GM04504 (cell line): ENCODE data around the gene ZNF169.
"Not testable (repeated sequence)": the region's sequence is repeated elsewhere in the genome, so short reads cannot be mapped to it uniquely, and the experiment has no call there.

ENCODE experiments used
- DNase-seq: peaks from one replicate; pipeline ENCODE4 v3.0.0-alpha.2; 2012; ENCODE audit warnings: low read depth

ZNF169 gene

DNA sequence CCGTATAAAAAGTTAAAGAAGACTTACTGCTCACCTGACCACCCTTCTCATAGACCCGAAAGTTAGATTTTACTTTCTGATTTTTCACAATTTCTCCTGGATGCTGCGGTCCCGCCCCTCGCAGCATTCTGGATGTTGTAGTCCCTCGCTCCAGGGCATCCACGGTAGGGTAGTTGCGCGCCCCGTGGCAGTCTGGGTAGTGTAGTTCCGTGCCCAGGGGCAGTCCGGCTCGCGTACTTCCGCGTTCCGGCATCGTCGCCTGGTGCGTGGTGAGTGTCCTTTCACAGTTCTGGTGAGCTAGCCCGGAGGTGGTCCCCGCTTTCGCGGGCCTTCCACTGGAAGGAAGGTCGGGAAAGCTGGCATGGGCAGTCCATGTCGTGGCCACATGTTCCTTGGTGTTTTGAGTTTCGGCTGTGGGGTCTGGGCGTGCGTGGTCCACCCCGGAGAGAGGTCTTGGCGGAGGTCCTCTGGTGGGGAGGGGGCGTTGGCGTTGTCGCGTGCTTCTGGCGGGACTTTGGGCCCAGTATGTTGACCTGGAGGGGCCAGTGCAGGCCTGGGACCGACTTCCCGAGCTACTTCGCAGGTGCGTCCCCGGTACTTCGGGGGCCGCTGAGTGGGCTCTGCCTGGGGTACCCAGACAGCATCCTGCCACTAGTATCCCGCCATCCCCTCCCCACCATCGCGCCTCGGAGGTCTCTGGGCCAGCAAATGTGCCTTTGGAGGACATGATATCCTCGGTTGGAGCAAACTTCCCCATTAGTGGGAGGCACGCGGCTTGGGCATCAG lies at the start of gene ZNF169:
ZNF169 (plus strand) TSS at position 222 of the 786 bp plus-strand sequence. CDS start 19,515 bp downstream, outside the sequence.
- peak; percentile 60 for DNase-seq

DNA sequence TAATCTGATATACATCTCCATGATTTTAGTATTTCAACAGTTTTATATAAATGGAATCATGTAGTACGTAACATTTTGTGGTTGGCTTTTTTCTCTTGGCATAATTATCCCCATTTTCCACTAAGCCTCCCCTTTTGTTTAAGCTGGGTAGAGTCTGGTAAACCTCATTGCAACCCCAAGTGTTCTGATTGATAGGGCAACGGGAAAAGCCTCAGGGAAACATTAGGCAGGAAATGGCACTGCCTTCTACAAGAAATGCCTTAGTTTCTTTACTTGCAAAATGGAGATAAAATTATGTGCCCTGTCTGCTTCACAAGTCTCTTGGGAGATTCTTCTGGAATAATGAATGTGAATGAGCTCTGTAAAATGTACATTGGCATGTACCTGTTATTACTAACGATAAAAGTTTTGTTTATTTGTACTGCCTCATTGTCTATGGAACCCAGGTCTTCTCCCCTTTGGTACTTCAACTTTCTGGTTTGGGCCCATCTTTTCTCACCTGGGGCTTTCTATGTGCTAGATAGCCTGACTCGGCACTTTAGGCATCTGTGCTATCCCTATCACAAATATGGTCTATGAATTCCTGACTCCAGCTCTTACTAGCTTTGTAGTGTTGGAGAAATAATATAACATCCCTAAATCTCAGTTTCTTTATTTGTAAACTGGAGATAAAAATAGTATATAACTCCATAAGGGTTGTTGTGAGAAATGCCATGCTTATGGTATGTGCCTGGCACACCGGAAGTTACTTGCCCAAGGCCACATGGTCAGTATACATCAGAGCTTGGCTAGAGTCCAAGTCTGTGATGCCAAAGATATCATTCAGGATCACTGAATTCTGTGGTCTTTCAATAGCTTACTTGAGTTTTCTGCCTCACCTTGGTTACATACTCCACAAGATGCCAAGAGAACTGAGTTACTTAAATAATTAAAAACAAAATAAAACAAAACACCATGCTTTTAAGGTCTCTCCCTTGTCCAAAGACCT lies 48.2 kb upstream of the ZNF169 start:
- DNase-seq = no peak

DNA sequence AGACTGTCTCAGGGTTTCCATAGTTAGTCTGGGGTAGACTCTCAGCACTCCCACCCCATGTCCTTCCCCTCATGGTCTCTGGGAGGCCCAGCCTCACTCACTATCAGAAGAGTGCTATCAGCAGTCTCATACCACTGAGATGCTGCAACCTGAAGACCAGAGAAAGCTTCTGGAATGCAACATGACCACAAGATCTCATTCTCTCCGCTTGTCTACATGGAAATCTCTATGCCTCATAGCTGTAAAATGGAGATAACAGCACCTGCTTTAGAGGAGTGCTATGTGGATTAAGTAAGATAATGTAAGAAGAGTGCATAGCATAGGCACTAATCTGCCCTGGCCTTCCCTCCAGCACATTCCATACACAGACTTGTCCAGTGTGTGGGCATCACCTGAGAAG lies 47.0 kb upstream of the ZNF169 start:
- no peak for DNase-seq

DNA sequence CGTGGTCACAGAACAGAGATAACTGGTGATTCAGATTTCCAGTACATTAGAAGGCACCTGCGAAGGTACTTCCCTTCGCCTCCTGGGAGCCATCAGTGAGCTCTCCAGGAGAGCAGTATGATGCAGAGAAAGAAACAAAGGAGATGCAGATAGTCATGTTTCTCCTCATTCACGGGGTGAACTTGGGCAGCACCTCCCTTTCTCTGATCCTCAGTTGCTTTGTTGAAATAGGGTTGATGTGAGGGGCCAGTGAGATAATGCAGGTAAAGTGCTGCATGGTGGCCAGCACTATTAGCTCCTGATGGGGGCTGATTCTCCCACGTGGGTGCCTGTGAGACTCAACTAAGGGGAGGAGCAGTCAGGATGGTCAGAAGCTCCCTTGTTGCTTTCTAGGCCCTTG lies 46.6 kb upstream of the ZNF169 start:
- no peak for DNase-seq

DNA sequence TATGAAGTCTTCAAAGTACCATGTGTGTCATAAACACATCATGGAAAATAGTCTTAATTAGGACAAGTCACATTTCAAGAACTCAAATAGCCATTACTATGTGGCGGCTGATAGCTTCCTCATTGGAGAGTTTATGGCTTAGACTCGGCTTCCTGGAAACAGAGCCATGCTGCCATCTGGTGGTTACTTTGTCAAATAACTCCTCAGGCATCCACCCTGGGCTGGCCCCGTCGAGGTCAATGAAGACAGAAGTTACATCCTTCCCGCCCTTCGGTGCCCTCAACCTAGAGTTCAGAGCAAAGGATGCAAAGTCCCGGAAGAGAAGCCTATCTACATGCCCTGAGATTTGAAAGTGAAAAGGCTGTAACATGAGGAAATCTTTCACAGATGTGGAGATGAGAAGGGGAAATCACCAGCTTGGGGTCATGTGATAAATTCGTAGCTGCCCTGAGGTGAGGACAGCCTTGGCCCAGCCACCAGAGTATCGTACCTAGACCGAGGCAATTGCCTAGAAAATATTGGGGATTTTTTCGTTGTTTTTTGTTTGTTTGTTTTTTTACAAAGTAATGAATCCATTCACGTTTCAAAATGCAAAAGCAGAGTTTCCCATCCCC lies 45.5 kb upstream of the ZNF169 start:
- DNase-seq = peak; percentile 47

DNA sequence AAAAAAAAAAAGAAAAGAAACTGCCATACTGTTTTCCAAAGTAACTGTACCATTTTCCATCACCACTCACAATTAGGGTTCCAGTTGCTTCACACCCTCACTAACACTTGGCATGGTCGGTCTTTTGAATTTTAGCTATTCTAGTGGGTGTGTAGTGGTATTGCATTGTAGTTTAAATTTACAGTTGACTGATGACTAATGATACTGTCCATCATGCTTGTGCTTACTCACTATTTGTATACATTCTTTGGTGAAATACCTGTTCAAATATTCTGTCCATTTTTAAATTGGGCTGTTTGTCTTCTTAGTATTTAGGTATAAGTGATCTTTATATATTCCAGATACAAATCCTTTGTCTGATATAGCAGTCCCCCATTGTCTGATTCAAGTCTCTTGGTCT lies 36.2 kb upstream of the ZNF169 start:
- no peak for DNase-seq

DNA sequence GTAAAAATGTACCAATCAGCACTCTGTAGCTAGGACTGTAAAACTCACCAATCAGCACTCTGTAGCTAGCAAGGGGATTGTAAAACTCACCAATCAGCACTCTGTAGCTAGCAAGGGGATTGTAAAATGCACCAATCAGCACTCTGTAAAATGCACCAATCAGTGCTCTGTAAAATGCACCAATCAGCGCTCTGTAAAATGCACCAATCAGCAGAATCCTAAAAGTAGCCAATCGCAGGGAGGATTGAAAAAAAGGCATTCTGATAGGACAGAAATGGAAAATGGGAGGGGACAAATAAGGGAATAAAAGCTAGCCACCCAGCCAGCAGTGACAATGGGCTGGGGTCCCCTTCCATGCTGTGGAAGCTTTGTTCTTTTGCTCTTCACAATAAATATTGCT lies 33.7 kb upstream of the ZNF169 start:
- DNase-seq = not testable (repeated sequence)

DNA sequence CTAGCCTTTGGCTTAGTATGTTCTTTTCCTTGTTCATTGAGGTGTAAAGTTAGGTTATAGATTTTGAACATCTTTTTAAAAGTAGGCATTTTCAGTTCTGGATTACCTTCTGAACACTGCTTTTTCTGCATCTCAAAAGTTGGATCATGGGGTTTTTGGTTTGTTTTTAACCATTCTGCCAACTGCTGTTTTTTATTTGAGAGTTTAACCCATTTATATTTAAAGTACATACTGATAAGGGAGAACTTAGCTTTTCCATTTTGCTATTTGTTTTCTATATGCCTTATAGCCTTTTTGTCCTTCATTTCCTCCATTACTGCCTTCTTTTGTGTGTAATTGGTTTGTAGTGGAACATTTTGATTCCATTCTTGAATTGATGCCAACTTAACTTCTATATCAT lies 30.5 kb upstream of the ZNF169 start:
- DNase-seq = no peak

DNA sequence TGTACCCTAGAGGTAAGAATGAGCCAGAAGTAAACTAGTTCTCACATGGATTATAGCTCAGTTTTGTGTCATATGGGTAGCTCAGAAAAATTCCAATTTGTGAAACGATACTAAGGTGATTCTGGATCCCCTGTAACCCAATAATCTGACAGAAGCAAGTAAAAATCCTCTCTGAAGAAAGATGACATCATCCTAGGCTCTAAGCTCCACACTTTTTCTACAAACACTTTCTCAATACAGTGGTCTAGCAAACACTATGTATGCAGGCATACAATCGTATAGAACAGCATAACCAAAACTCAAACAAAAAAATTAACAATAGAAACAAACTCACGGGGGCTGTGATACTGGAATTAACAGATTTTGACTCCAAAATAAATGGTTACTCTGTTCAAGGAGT lies 26.7 kb upstream of the ZNF169 start:
- DNase-seq = no peak

DNA sequence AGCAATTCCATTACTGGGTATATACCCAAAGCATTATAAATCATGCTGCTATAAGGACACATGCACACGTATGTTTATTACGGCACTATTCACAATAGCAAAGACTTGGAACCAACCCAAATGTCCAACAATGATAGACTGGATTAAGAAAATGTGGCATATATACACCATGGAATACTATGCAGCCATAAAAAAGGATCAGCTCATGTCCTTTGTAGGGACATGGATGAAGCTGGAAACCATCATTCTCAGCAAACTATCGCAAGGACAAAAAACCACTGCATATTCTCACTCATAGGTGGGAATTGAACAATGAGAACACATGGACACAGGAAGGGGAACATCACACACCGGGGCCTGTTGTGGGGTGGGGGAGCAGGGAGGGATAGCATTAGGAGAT lies 18.0 kb upstream of the ZNF169 start:
- not testable (repeated sequence) for DNase-seq

DNA sequence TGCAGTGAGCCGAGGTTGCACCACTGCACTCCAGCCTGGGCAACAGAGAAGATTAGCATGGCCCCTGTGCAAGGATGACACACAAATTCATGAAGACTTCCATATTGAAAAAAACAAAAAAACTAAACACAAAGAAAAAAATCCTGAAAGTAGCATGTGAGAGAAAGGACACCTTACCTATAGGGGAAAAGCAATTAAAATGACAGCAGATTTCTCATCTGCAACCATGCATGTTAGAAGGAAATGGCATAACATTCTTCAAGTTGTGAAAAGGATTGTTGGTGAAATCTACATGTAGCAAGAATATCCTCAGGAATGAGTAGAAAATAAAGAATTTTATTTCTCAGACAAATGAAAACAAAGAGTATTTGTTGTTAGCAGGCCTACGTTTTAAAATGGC lies 13.4 kb upstream of the ZNF169 start:
- DNase-seq = no peak

DNA sequence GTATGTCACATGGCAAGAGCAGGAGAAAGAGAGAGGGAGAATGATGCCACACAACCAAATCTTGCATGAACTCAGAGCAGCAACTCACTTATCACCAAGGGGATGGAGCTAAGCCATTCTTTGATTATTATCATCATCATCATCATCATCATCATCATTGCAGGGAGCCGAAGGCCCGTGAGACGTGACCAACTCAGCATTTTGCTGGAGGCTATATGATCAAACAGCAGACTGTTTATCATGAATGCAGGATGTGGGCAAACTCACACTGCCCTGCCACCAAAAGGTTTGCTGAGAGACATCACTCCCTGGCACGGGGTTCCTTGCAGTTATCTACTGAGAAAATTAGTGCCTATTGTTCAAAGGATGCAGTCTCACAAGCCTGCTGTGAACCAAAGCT lies 8.6 kb upstream of the ZNF169 start:
- DNase-seq = no peak

DNA sequence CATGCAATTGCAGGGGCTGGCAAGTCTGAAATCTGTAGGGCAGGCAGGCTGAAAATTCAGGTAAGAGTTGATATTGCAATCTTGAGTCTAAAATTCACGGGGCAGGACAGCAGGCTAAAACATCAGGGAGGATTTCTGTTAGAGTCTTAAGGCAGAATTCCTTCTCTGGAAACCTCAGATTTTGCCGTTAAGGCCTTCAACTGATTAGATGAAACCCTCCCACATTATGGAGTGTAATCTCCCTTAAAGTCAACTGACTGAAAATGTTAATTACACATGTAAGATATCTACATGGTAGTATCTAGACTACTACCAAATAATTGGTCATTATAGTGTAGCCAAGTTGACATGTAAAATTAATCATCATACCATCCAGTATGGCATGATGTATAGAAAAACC lies 3.1 kb upstream of the ZNF169 start:
- no peak for DNase-seq

DNA sequence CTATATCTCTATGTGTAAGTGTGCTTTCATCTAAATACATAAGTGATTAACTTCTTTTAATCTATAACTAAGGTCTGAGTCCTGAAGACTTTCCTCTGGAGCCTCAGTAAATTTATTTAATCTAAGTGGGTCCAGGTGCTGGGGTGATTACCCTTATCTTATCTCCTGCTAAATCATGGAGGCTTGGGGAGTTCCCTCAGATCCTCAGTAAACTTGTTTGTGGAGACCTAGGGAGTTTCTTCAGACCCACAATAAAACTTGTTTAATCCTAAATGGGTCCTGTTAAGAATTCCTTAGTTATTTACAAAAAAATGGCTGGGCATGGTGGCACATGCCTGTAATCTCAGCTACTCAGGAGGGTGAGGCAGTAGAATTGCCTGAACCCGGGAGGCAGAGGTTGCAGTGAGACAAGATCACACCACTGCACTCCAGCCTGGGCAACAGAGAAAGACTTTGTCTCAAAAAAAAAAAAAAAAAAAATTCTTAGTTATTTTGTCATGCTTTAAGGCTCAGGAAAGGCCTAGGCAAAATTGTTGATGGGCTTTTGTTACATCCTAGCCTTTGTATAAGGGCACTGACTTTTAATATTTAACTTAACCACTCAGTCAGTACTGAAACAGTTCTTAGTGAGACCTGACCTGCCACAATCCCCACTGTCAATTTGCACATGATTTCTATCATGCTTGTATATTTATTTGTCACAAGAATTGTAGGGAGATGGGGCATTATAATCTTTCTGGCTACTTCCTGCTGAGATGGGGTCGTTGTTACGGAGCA lies 6.7 kb downstream of the ZNF169 start:
- DNase-seq = not testable (repeated sequence)

DNA sequence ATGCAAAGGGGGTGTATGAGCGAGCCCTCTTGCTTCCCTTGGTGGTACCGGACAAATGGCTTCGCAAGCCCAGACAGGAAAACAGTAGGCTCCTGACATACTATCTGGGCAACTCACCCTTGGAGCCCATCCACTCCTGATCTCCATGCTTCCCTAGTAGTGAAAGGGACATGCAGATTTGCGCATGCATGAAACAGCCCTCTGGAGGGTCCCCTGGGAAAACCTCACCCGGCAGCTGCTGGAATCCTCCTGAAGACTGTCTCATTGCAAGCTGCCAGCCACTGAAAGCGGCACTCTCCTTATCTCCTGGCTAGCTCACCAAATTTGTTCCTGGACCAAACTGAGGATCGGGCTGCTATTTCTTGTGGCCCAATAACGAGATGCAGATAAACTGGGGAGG lies 10.2 kb downstream of the ZNF169 start:
- DNase-seq = no peak

DNA sequence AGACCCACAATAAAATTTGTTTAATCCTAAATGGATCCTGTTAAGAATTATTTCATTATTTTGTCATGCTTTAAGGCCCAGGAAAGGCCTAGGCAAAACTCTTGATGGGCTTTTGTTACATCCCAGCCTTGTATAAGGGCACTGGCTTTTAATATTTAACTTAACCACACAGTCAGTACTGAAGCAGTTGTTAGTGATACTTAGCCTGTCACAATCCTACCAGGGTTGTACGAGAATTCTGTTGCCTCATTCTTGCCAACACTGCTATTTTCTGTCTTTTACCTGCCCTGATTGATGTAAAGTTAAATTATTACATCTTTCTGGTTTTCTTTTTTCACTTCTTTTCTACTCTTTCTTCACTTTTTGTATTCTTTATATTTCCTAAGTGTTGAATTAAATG lies 10.9 kb downstream of the ZNF169 start:
- DNase-seq = no peak

DNA sequence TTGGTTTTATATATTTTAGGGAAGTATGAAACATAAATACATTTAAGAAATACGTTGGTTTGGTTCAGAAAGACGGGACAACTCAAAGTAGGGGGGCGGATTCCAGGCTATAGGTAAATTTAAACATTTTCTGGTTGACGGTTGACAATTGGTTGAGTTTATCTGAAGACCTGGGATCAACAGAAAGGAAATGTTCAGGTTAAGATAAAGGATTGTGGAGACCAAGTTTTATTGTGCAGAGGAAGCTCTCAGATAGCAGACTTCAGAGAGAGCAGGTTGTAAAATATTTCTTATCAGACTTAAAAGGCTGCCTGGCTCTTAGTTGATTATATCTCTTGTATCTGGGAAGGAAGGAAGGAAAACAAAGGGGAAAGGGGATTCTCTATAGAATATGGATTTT lies 17.9 kb downstream of the ZNF169 start:
- not testable (repeated sequence) for DNase-seq

DNA sequence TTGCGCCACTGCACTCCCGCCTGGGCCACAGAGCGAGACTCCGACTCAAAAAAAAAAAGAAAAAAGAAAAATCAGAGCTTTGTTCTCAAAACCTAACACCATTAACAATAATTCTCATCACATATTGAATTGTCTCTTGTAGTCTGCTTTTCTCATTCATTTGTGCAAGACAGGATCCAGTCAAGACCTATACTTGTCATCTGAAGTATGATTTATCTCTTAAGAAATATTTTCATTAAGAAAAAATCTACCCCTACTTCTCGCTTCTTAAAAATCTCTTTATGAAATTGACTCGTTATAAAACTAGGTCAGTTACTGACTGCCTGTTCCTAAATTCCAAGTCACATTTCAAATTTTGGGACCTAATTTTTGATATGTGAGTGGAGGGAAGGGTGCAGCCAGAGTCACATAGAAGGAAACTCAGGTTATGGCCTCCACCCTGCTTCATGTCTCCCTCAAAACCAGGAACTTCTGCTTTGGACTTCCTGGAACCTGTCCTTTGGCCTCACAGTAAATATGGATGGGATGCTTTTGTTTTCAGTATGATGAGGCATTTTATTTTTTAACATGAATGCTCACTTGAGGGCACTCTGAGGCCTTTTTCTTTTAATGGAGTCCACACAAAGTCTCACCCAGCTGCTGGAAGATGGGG lies 18.9 kb downstream of the ZNF169 start:
- DNase-seq = no peak

DNA sequence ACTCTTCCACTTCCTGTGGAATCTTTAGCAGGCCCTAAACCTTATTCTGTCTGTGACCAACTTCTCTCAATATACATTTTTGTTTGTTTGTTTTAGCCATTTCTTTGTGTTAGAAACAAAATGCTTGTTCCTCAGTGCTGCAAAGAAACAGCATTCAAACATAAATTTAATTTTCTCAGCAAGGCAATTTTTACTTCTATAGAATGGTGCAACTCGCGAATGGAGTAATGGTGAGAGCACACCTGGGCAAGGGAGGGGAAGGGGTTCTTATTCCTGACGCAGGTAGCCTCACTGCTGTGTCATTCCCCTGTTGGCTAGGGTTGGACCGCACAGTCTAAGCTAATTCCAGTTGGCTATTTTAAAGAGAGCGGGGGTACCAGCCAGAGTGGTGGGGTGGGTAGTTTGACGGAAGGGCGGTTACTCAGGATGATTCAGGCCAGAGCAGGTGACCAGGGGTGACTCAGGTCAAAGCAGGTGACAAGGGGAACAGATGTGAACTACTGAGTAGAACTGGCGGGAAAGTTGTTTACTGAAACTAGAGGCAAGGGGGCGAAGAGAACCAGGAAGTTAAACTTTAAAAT lies 21.4 kb downstream of the ZNF169 start:
- DNase-seq = no peak

DNA sequence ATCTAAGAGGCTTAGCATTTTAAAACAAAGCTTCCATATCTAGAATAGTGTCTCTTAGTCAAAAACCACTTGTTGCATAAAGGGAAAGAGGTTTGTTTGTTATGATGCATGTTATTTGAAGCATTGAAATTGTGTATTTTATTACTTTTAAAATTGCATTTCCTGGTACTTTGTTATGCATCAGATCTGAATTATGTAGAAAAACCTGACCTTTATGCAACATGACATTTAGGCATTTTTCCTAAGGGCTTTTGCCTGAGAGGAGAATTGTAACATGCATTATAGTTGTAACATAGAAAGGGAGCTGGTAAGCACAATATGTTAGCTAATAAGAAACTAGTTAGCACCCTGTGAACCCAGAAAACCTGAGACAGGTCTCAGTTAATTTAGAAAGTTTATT lies 22.0 kb downstream of the ZNF169 start:
- DNase-seq = no peak

DNA sequence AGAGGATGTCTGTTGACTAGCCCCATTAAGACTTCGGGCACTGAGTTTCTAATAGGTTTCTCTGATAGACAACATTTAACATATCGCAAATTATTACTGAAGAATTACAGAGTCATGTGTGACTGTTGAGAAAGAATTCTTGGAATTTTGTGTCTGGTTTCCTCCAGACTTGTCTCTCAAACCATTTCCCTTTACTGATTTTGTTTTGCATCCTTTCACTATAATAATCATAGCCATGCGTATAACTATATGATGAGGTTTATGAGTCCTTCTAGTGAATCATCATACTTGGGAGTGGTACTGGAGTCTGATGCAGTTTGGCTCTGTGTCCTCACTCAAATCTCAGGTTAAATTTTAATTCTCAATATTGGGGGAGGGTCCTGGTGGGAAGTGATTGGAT lies 27.0 kb downstream of the ZNF169 start:
- DNase-seq = no peak
